WI38 (cell line): Measurements from ENCODE around the gene POGLUT3.

Experiments
- H3K4me3 ChIP-seq: 2 replicates; pipeline ENCODE4 v1.5.1; 2011; ENCODE audit warnings: low read depth, mild to moderate bottlenecking, control low read depth, low read length
- CTCF ChIP-seq: IDR thresholded peaks from 2 replicates; pipeline ENCODE4 v1.5.1; 2012; ENCODE audit warnings: low read depth, mild to moderate bottlenecking, control low read depth, low read length

The POGLUT3 gene

GRCh38 chr11:108498046-108498815, at the start of gene POGLUT3:
Gene POGLUT3 (minus strand): TSS chr11:108498384. CDS start chr11:108498366, 18 bp downstream.
- peak within 1 kb of the TSS; percentile 66 for H3K4me3 ChIP-seq
- TF ChIP-seq CTCF, result no peak

- TF ChIP-seq CTCF, result no peak
- no peak overlapping the region for H3K4me3 ChIP-seq
Observed at GRCh38 chr11:108545909-108546501, 47.8 kb upstream of the POGLUT3 start.

GRCh38 chr11:108543316-108543964, 45.3 kb upstream of the POGLUT3 start:
- H3K4me3 ChIP-seq, result no peak overlapping the region
- TF ChIP-seq CTCF, result no peak

- no peak for TF ChIP-seq CTCF
Observed at GRCh38 chr11:108541531-108541930, 43.3 kb upstream of the POGLUT3 start.

GRCh38 chr11:108538502-108538901, 40.3 kb upstream of the POGLUT3 start:
- no peak overlapping the region for H3K4me3 ChIP-seq
- no peak for TF ChIP-seq CTCF

More at GRCh38 chr11:108541531-108541930, 43.3 kb upstream of the POGLUT3 start:
- no peak overlapping the region for H3K4me3 ChIP-seq

GRCh38 chr11:108538022-108538424, 39.8 kb upstream of the POGLUT3 start:
- no peak overlapping the region for H3K4me3 ChIP-seq
- TF ChIP-seq CTCF, result no peak

GRCh38 chr11:108536783-108537182, 38.6 kb upstream of the POGLUT3 start:
- H3K4me3 ChIP-seq, result no peak overlapping the region
- no peak for TF ChIP-seq CTCF
